Activated naive CD8-positive, alpha-beta T cell treated with anti-CD3 and anti-CD28 coated beads, Interleukin-2, amount 50 U/mL, for 24 hours (primary cell): ENCODE measurements around the gene TSPOAP1.

Source experiments
- ATAC-seq: fragments of 150-1000 bp; cut with Tn5 transposase; one replicate; pipeline ENCODE4 v1.10.0; 2021
- DNase-seq: peaks from one replicate; pipeline ENCODE4 v3.0.0; 2021
- H3K27ac Mint-ChIP-seq: one replicate; pipeline ENCODE4 v1.8.0; 2021; ENCODE audit warnings: mild to moderate bottlenecking, mixed read lengths
- H3K27me3 Mint-ChIP-seq: one replicate; pipeline ENCODE4 v1.8.0; 2021; ENCODE audit warnings: mixed read lengths
- H3K36me3 Mint-ChIP-seq: one replicate; pipeline ENCODE4 v1.8.0; 2021; ENCODE audit warnings: low read depth, mixed read lengths
- H3K4me1 Mint-ChIP-seq: one replicate; pipeline ENCODE4 v1.8.0; 2021; ENCODE audit warnings: mixed read lengths
- H3K4me3 Mint-ChIP-seq: one replicate; pipeline ENCODE4 v1.8.0; 2021; ENCODE audit warnings: mild to moderate bottlenecking, moderate library complexity, mixed read lengths
- H3K9me3 Mint-ChIP-seq: one replicate; pipeline ENCODE4 v1.8.0; 2021; ENCODE audit warnings: mixed read lengths

The TSPOAP1 gene

GRCh38 chr17:58270476-58271215 is 57.9 kb downstream of the TSPOAP1 start:
- H3K27ac Mint-ChIP-seq: no peak overlapping the region
- peaks cover 6% of the 10 kb centered on the region for H3K4me1 Mint-ChIP-seq
- ATAC-seq: no peak
- no peaks in the 10 kb centered on the region for H3K9me3 Mint-ChIP-seq
- H3K36me3 Mint-ChIP-seq: no peaks in the 10 kb centered on the region
- DNase-seq: no peak
- H3K4me3 Mint-ChIP-seq: no peak overlapping the region
- peaks cover 6% of the 10 kb centered on the region for H3K27me3 Mint-ChIP-seq

DNA sequence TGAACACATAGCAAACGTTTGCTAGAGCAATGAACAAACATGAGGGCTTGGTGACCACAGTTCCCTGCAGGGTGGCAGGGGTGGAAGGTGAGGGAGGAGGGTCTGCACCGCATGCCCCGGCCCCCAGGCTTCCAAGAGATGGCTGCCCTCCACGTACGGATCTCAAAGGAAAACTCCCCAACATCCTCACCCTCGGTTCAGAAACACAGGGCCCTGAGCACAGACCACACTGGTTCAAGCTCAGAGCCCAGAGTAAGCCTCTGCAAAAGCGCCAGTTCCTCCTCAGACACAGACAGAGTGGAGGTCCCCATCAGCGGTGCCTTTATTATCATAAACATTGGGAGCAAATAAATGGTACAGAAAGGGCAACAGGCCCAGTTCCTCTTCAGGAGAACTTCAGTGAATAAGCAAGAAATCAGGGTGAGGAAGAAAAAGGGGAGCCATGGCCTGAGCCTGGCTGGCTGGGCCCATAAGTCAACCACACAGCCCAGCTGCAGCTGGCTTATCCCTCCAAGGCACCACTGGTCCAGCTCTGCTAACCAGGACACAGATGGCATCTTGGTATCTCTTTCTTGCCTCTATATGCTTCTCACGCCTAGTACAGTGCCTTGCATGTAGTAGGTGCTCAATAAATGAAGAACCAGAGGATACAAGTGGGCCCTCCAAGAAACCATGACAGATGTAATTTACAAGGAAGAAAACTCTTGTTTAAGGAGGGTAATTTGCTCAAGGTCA is 58.9 kb downstream of the TSPOAP1 start:
- no peak for DNase-seq
- no peak overlapping the region for H3K4me3 Mint-ChIP-seq

DNA sequence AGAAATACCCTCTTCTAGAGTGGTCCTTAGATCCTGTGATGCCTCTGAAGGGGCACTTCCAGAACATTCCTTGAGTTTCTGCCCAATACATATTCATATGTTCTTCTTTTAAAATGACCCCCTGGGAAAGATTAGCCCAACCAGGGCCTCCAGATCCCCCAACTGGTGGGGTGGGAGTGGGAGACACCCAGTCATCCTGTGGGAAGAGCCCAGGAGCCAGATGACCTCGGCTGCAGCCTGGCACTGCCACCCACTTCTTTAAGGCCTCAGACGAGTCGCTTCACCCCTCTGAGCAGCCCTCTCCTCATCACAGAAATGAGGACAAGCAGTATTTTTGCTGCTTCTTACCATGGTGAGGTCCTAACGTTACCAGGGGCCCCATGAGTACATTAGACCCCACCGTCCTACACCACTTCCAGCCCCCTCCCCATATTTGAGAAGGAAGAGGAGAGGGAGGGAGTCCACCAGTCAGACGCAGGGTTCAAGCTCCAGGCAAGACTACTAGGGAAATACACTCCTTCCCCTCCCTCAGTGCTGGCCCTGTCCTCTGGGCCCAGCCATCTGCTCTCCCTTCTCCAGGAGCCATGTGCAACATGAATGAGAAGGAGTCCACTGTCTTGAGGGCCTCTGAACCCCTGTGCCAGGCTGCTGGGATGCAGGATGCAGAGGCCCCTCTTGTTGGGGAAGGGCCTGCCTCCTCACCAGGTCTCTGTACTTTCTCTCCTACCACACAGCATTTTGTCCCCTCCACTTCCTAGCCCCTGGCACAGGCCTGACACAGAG is 59.6 kb downstream of the TSPOAP1 start:
- Mint-ChIP-seq H3K27me3 (peaks cover 12% of the 10 kb centered on the region), H3K27ac (no peak overlapping the region), H3K4me1 (peaks cover 6% of the 10 kb centered on the region), H3K9me3 (no peaks in the 10 kb centered on the region), H3K4me3 (no peak overlapping the region), H3K36me3 (no peaks in the 10 kb centered on the region)
- DNase-seq: no peak
- ATAC-seq: no peak

More for the DNA sequence above, 58.9 kb downstream of the TSPOAP1 start:
- no peak overlapping the region for H3K27ac Mint-ChIP-seq
- ATAC-seq: no peak
- peaks cover 6% of the 10 kb centered on the region for H3K27me3 Mint-ChIP-seq
- H3K4me1 Mint-ChIP-seq: peaks cover 6% of the 10 kb centered on the region
- H3K9me3 Mint-ChIP-seq: no peaks in the 10 kb centered on the region
- H3K36me3 Mint-ChIP-seq: no peaks in the 10 kb centered on the region

DNA sequence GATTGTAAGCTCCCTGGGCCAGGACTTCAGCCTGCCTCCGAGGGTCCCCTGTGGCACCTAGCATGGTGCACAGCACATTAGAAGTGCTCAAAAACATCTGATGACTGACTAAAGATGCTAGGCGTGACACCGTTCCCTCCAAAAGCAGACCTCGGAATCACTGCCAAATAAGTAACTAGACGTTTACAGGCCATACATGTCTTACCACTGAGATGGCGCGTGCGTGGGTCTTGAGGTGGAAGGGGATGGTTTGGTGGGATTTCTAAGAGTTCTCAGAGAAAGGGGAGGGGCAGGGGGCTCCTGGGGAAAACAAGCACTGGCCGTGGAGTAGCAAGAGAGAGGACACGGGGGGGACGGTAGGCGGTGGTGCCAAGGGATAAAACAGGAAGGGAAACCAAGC is 60.3 kb downstream of the TSPOAP1 start:
- Mint-ChIP-seq H3K27me3 (peaks cover 14% of the 10 kb centered on the region), H3K4me1 (peaks cover 4% of the 10 kb centered on the region), H3K9me3 (no peaks in the 10 kb centered on the region), H3K27ac (no peak overlapping the region), H3K36me3 (no peaks in the 10 kb centered on the region), H3K4me3 (no peak overlapping the region)
- ATAC-seq (no peak), DNase-seq (no peak)

DNA sequence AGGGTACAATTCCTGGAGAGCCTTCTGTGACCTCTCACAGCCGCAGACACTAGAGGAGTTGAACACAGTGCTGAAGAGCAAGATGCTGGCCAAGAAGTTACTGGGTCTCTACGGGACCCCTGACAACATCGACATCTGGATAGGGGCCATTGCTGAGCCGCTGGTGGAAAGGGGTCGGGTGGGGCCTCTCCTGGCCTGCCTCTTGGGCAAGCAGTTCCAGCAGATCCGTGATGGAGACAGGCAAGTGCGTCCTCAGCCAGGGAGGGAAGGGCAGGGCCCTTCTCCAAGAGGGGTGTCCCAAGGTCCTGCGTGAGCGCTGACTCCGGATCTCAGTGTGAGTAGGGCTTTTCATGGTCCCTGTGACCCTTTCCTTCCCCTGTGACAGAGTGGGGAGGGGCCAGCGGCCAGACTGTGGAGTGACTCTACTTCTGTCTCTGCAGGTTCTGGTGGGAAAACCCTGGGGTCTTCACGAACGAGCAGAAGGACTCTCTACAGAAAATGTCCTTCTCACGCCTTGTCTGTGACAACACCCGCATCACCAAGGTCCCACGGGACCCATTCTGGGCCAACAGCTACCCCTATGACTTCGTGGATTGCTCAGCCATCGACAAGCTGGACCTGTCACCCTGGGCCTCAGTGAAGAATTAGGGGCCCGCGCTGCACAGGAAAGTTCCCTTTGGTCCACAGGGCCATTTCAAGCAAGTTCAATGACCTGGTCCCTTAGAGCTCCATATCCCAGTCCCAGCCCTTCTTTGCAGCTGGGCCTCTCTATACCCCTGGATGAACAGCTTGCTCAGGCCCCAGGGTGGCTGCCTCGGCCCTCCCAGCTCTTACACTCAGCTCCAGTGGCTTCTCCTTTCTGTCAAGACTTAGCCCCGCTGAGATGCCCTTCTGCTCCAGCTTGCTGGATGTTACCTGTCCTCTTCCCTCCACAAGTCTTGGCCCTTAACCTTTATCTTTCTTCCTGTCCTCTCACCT is 61.0 kb downstream of the TSPOAP1 start:
- Mint-ChIP-seq H3K9me3 (no peaks in the 10 kb centered on the region), H3K27ac (no peak overlapping the region), H3K4me3 (no peak overlapping the region), H3K27me3 (peaks cover 21% of the 10 kb centered on the region), H3K36me3 (no peaks in the 10 kb centered on the region), H3K4me1 (no peaks in the 10 kb centered on the region)
- DNase-seq (no peak), ATAC-seq (no peak)

- H3K27me3 Mint-ChIP-seq: peaks cover 34% of the 10 kb centered on the region
- no peak overlapping the region for H3K4me3 Mint-ChIP-seq
These were observed 62.4 kb downstream of the TSPOAP1 start for GRCh38 chr17:58265902-58266875.

DNA sequence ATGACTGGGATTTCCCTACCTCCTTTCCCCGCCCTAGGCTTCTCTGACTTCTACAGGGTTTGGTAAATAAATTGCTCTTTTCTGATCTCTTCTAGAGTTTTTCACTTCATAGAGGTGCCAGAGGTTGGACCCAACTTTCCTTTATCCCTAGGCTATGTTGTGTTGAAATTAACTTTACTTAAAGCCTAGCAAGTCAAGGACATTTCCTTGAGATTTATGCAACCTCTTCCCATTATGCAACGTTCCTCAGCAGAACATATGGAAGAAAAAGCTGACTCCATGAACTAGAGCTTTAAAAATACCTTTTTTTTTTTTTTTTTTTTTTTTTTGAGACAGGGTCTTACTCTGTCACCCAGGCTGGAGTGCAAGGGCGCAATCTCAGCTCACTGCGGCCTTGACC is 63.3 kb downstream of the TSPOAP1 start:
- no peak for ATAC-seq
- Mint-ChIP-seq H3K9me3 (no peaks in the 10 kb centered on the region), H3K4me1 (no peaks in the 10 kb centered on the region), H3K27ac (no peak overlapping the region), H3K27me3 (peaks cover 39% of the 10 kb centered on the region), H3K4me3 (no peak overlapping the region), H3K36me3 (no peaks in the 10 kb centered on the region)
- DNase-seq: no peak

More at GRCh38 chr17:58265902-58266875, 62.4 kb downstream of the TSPOAP1 start:
- DNase-seq (no peak), ATAC-seq (no peak)
- Mint-ChIP-seq H3K27ac (no peak overlapping the region), H3K4me1 (no peaks in the 10 kb centered on the region), H3K36me3 (no peaks in the 10 kb centered on the region), H3K9me3 (no peaks in the 10 kb centered on the region)

- no peak overlapping the region for H3K4me3 Mint-ChIP-seq
- no peaks in the 10 kb centered on the region for H3K4me1 Mint-ChIP-seq
- ATAC-seq (no peak), DNase-seq (no peak)
- H3K9me3 Mint-ChIP-seq: no peaks in the 10 kb centered on the region
- H3K27me3 Mint-ChIP-seq: peaks cover 41% of the 10 kb centered on the region
- no peaks in the 10 kb centered on the region for H3K36me3 Mint-ChIP-seq
- H3K27ac Mint-ChIP-seq: no peak overlapping the region
These were observed 64.0 kb downstream of the TSPOAP1 start for GRCh38 chr17:58264407-58265103.

DNA sequence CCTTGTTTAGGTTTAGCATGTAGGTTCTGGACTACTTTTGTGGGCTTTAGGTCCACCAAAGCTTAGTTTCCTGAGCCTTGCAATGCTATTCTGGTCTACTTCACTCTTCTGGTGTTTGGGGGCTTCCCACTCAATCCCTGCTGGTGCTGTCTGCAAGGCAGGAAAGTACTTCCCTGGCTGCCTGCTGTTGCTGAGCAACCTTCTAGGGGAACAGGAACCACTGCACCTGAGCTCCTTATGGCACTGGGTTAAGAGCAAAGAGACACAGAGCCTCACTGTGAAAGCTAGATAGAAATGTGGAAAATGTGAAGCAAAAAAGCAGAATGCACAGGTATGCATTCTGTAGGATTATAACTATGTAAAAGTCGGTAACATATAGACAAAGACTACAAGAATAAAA is 64.8 kb downstream of the TSPOAP1 start:
- Mint-ChIP-seq H3K27me3 (peaks cover 46% of the 10 kb centered on the region), H3K4me3 (no peak overlapping the region), H3K9me3 (no peaks in the 10 kb centered on the region), H3K4me1 (no peaks in the 10 kb centered on the region), H3K27ac (no peak overlapping the region), H3K36me3 (no peaks in the 10 kb centered on the region)
- ATAC-seq (no peak), DNase-seq (no peak)

GRCh38 chr17:58262149-58262548 is 66.4 kb downstream of the TSPOAP1 start:
- Mint-ChIP-seq H3K27me3 (peaks cover 56% of the 10 kb centered on the region), H3K4me1 (no peaks in the 10 kb centered on the region), H3K9me3 (no peaks in the 10 kb centered on the region), H3K36me3 (no peaks in the 10 kb centered on the region), H3K27ac (no peak overlapping the region), H3K4me3 (no peak overlapping the region)
- DNase-seq: no peak
- no peak for ATAC-seq

GRCh38 chr17:58254803-58255202 is 73.8 kb downstream of the TSPOAP1 start:
- H3K27ac Mint-ChIP-seq: no peak overlapping the region
- peaks cover 37% of the 10 kb centered on the region for H3K27me3 Mint-ChIP-seq
- ATAC-seq (no peak), DNase-seq (no peak)
- no peaks in the 10 kb centered on the region for H3K9me3 Mint-ChIP-seq
- no peak overlapping the region for H3K4me3 Mint-ChIP-seq
- H3K36me3 Mint-ChIP-seq: no peaks in the 10 kb centered on the region
- H3K4me1 Mint-ChIP-seq: peaks cover 5% of the 10 kb centered on the region

DNA sequence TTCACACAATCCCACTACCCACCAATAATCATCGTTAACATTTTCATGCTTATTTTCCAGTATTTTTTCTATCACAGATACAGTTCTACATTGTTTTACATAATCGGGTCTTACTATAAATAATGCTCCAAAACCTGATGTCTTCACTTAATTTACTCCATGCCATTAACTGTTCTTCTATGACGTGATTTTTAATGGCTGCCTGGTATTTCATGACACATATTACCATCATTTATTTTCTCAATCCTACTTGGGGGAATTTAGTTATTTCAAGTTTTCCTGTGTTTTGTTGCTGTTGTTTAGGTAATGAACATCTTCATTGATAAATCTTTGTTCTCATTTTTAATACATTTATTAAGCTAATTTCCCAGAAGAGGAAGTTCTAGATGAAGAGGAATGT is 75.5 kb downstream of the TSPOAP1 start:
- ATAC-seq (no peak), DNase-seq (no peak)
- Mint-ChIP-seq H3K27me3 (peaks cover 32% of the 10 kb centered on the region), H3K4me1 (peaks cover 13% of the 10 kb centered on the region), H3K27ac (no peak overlapping the region), H3K4me3 (no peak overlapping the region), H3K9me3 (no peaks in the 10 kb centered on the region), H3K36me3 (no peaks in the 10 kb centered on the region)

GRCh38 chr17:58252141-58252540 is 76.5 kb downstream of the TSPOAP1 start:
- no peak for DNase-seq
- Mint-ChIP-seq H3K27me3 (peaks cover 27% of the 10 kb centered on the region), H3K9me3 (no peaks in the 10 kb centered on the region), H3K4me3 (no peak overlapping the region), H3K4me1 (peaks cover 19% of the 10 kb centered on the region), H3K36me3 (no peaks in the 10 kb centered on the region), H3K27ac (no peak overlapping the region)
- ATAC-seq: no peak
